ENCODE results near the gene TSHZ2.
"Not testable (repeated sequence)": the region's sequence is repeated elsewhere in the genome, so short reads cannot be mapped to it uniquely, and the experiment has no call there.

Gene TSHZ2

DNA sequence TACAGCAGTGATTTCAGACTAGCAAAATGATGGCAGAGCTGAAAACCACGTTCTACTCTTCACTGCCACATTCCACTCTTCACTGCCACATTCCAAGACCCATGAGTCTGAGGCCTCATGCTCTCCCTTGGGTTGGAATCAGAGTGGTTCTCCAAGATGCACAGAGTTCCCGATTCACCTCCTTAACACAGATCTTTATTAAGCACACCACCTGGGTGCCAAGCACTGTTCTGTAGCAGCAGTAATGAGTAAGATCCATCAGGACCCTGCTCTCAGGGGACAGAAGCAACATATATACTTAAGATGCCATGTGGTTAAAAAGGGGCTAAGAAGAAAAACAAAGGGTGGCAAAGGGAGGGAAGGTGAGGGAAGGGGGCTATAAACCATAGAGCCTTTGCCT is 26.9 kb downstream of the TSHZ2 start:
- no peak for DNase-seq

- DNase-seq, result no peak
Measured at GRCh38 chr20:53001498-53002301, 29.5 kb downstream of the TSHZ2 start.

DNA sequence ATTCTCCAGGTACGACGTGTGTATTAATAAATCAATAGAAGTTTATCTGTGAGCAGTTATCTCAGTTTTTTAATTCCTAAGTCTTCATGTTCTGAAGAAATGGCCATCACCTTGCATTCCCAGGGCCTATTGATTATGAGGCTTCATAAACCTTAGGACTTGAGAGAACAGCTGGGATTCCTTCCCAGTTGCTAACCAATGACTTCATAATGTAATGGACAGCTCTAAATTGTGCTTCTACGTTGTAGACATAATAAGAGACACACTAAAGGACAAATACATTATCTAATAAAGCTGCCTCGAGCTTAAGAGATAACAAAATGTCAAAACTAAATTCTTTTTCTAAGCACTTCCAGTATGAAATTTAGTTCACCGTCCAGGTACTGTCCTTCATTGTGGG is 30.6 kb downstream of the TSHZ2 start:
- no peak for DNase-seq

DNA sequence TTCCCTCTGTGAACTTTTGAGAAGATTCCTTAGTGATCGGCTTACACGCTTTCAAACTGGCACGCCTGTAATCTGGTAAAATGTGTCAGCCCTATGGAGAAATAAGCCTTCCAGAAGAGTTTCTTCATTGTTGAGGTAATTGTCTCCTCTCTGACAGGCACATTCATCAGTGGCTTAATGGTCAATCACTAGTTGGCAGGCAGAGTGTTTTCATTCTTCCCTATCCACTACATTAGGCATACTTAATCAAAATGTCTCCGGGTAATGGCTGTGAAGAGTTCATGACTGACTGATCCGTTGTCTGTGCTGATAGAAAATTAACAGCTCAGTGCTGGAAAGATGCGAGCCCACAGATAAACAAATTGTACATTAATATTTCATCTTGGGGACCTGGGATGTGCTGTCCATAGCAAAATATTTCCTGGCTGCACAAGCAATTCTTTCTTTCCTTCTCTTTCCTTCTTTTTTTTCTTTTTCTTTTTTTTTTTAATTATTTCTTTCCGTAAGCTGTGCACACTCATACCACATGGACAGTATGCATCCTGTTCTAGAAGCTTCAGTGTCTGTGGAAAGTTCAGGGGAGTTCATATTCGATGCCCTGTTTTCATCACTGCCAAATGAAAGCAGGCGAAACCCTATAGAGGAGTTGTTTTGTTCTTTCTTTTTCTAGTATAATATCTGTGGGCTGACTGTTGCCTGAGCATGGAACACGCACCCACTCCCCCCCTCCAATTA is 31.4 kb downstream of the TSHZ2 start:
- DNase-seq, result no peak

DNA sequence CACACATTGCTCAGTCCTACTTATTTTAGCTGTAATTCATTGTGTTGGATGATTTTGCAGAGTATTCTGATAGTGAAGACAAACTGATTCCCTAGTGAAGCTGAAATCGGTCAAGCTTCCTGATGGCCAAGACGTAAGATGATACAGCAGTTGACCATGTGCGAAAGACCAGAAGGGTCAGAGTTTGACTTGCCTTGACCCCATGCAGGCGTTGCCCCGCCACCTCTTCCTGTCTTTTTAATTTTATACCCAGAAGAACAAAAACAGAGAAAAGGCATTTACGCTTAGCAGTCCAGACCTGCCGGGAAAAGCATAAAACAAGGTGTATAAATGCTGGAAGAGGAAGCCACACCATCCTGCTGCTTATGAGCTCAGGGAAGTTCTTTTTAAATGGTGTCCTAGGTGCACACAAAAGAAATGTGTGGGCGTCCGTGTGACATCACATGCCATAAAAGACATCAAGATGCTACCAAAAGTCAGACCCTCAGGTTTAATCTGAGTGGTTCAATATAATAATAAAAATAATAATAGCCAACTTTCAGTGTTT is 32.2 kb downstream of the TSHZ2 start:
- no peak for DNase-seq

- no peak for DNase-seq
Measured at GRCh38 chr20:53009979-53010735, 38.0 kb downstream of the TSHZ2 start.

DNA sequence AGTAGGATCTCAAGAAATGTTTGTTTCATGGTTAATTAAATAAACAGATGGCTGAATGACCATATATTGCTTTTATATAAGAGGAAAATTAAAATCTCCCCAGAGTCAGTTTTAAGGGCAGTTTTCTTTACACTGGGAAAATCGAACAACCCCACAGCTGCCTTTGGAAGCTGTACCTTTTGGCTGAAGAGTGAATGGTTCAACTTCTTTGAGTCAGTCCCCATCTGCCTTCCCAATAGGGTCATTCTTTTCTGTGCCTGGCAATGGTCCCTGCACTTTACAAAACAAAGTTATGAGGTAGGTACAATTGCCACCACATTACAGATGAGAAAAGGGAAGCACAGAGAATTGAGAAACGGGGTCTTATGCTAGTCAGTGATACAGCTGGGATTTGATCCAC is 39.5 kb downstream of the TSHZ2 start:
- DNase-seq, result no peak

GRCh38 chr20:53013183-53013582 is 41.0 kb downstream of the TSHZ2 start:
- no peak for DNase-seq

DNA sequence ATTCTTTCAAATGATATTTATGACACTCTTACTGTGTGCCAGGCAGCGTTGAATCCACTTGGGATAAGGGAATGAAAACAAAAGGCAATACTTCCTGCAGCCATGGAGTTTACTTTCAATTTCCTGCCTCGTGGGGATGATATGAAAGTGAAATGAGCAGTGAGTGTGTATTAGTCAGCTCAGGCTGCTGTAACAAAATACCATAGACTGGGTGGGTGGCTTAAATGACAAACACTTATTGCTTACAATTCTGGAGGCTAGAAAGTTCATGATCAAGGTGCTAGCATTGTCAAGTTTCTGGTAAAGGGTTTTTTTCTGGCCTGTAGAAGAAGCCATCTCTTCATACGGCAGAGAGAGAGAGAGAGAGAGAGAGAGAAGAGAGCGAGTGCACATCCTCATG is 41.7 kb downstream of the TSHZ2 start:
- DNase-seq, result no peak

GRCh38 chr20:53016071-53016470 is 43.9 kb downstream of the TSHZ2 start:
- DNase-seq, result no peak

GRCh38 chr20:53016534-53017042 is 44.4 kb downstream of the TSHZ2 start:
- no peak for DNase-seq

DNA sequence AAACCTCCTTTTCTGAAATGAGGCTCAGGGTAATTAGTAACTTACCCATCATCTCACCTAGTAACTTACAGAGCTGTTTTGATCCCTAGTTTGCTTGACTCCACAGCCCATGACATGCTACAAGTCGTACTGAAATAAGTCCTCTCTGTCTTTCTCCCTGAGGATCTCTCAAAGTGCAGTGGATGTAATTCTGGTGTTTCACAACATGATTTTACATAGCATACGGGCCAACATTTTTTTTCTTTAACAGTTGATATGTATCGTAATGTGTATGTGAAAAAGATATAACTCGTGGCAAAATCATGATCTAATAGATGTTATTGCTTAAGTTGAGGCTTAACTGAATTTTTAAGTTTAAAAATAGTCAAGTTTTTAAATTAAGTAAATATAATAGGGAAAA is 45.0 kb downstream of the TSHZ2 start:
- DNase-seq, result no peak

DNA sequence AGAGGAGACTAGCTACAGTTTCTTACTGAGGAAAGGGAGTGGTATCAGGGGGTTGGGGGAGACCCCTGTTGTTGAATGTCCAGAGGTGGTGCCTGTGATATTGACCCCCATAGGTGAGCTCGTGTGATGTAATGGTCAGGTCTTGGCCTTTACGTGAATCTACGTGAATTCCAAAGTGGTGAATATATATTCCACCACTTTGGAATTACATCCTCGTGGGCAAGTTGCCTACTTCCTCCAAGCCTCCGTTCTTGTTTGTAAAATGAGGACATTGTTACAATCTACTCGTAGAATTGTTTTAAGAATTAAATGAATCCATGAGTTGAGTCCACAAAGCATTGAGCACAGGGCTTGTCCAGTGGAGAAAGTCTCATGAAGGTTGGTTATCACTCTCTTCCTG is 47.3 kb downstream of the TSHZ2 start:
- no peak for DNase-seq

DNA sequence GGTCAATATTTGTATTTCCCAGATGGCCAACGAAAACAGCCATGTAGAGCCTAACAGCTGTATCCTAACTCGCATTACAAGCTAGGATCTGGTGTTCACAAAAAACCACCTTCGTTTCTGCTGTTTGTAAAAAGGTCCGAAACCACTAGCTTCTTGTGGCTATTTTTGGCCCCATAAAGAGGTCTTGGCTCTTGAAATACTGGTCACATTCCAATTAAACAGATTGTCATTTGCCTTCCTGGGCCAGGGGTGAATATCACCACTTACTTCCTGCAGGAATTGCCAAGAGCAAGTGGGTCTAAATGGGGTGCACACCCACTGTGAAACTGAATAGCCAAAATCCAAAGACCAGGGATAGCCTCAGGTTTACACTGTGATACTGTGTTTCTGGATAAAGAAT is 48.2 kb downstream of the TSHZ2 start:
- DNase-seq, result no peak

- DNase-seq, result no peak
Measured at GRCh38 chr20:53020834-53021233, 48.7 kb downstream of the TSHZ2 start.

DNA sequence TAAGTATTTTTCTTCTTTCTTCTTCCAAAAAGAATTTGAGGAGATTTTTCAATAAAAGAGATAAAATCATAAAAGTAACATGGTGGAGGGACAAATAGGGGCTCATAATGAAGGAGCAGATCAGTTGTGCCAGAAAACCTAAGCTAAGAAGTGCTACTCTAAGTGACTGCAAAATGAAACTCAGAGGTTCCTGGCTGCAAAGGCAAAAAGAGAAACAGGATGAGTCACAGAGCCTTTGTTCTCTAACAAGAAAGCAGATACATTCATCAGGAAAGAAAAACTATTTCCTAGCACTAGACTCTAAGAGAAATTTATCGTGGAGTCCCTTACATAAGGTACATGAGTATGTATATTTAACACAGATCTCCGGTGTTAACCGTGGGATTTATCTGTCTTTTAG is 49.8 kb downstream of the TSHZ2 start:
- DNase-seq, result no peak

GRCh38 chr20:53023732-53024520 is 51.8 kb downstream of the TSHZ2 start:
- no peak for DNase-seq

DNA sequence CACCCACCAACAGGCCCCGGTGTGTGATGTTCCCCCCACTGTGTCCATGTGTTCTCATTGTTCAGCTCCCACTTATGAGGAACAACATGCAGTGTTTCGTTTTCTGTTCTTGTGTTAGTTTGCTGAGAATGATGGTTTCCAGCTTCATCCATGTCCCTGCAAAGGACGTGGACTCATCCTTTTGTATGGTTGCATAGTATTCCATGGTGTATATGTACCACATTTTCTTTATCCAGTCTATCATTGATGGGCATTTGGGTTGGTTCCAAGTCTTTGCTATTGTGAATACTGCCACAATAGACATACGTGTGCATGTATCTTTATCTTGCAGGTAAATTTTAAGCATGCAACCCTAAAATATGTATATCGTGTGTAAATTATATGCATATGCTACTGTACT is 52.5 kb downstream of the TSHZ2 start:
- DNase-seq, result not testable (repeated sequence)

DNA sequence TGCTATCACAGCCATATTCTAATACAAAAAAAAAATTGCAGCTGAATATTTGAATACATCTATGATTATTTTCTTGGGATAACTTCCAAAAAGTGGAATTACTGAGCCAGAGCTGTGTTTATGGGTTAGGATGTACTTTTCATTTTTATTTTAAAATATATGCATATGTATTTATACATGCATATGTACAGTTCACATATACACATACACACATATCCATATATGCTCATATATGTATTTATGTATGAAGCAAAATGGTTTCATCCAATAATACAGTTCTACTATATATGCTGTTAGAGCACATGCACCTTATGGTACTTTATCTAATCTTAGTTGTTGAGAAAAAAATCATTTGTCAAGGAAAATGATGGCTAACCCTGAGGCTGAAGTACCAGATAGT is 54.9 kb downstream of the TSHZ2 start:
- DNase-seq, result no peak

GRCh38 chr20:53028337-53029007 is 56.3 kb downstream of the TSHZ2 start:
- DNase-seq, result no peak

GRCh38 chr20:53030061-53030460 is 57.9 kb downstream of the TSHZ2 start:
- no peak for DNase-seq

- DNase-seq, result no peak
Measured at GRCh38 chr20:53032046-53032445, 59.9 kb downstream of the TSHZ2 start.

Measured in activated effector memory CD4-positive, alpha-beta T cell treated with anti-CD3 and anti-CD28 coated beads, Interleukin-2, amount 50 U/mL, for 16 hours (primary cell).